ENCODE measurements around the gene SLIT3. TPM values are rescaled to one million over a fixed set of nuclear protein-coding genes. Genes with fewer than 3 reads are reported as not detected.

Gene SLIT3
- total RNA-seq, 1 experiment from 2014 or later, result not detected

- no peaks in the 10 kb centered on the region for H3K9me2 ChIP-seq (replicated peaks; ENCODE audit: insufficient read depth, low read length)
- no peak overlapping the region for H3K9ac ChIP-seq (ENCODE audit: low read length)
- no peak overlapping the region for H2AFZ ChIP-seq (ENCODE audit: low read length)
- H3K4me3 ChIP-seq (ENCODE audit: low read length), result no peak overlapping the region
- H3K79me2 ChIP-seq (ENCODE audit: low read length), result no peaks in the 10 kb centered on the region
- H3K4me2 ChIP-seq (ENCODE audit: low read depth, low read length, poor library complexity, severe bottlenecking), result no peak overlapping the region
- no peaks in the 10 kb centered on the region for H4K20me1 ChIP-seq (ENCODE audit: insufficient read depth, low read depth, low read length)
- no peak overlapping the region for H3K27ac ChIP-seq (ENCODE audit: low read length)
- H3K4me1 ChIP-seq (ENCODE audit: low read length), result peaks cover 4% of the 10 kb centered on the region
- no peaks in the 10 kb centered on the region for H3K36me3 ChIP-seq (ENCODE audit: insufficient read depth, low read length)
- peaks cover 7% of the 10 kb centered on the region; the same call in 1 of the 2 replicates for H3K9me3 ChIP-seq (ENCODE audit: low read length)
- H3K27me3 ChIP-seq (ENCODE audit: low read length), result no peaks in the 10 kb centered on the region
- no peak for DNase-seq
These were observed 58.1 kb downstream of the SLIT3 start for GRCh38 chr5:169242849-169243186.

GRCh38 chr5:169242175-169242848 lies 58.6 kb downstream of the SLIT3 start:
- H2AFZ ChIP-seq (ENCODE audit: low read length), result no peak overlapping the region
- H4K20me1 ChIP-seq (ENCODE audit: insufficient read depth, low read depth, low read length), result no peaks in the 10 kb centered on the region
- H3K4me1 ChIP-seq (ENCODE audit: low read length), result peaks cover 9% of the 10 kb centered on the region
- H3K27ac ChIP-seq (ENCODE audit: low read length), result no peak overlapping the region
- no peak for DNase-seq
- no peak overlapping the region for H3K4me3 ChIP-seq (ENCODE audit: low read length)
- no peaks in the 10 kb centered on the region for H3K79me2 ChIP-seq (ENCODE audit: low read length)
- H3K9me3 ChIP-seq (ENCODE audit: low read length), result peaks cover 7% of the 10 kb centered on the region; the same call in 1 of the 2 replicates
- no peaks in the 10 kb centered on the region for H3K9me2 ChIP-seq (replicated peaks; ENCODE audit: insufficient read depth, low read length)
- H3K27me3 ChIP-seq (ENCODE audit: low read length), result no peaks in the 10 kb centered on the region
- H3K9ac ChIP-seq (ENCODE audit: low read length), result no peak overlapping the region
- no peaks in the 10 kb centered on the region for H3K36me3 ChIP-seq (ENCODE audit: insufficient read depth, low read length)
- no peak overlapping the region for H3K4me2 ChIP-seq (ENCODE audit: low read depth, low read length, poor library complexity, severe bottlenecking)

- no peaks in the 10 kb centered on the region for H3K9me2 ChIP-seq (replicated peaks; ENCODE audit: insufficient read depth, low read length)
- H3K9me3 ChIP-seq (ENCODE audit: low read length), result no peaks in the 10 kb centered on the region
- no peak overlapping the region for H2AFZ ChIP-seq (ENCODE audit: low read length)
- no peak for DNase-seq
- H3K4me1 ChIP-seq (ENCODE audit: low read length), result no peaks in the 10 kb centered on the region
- H3K36me3 ChIP-seq (ENCODE audit: insufficient read depth, low read length), result no peaks in the 10 kb centered on the region
- H3K79me2 ChIP-seq (ENCODE audit: low read length), result no peaks in the 10 kb centered on the region
- H4K20me1 ChIP-seq (ENCODE audit: insufficient read depth, low read depth, low read length), result no peaks in the 10 kb centered on the region
- no peak overlapping the region for H3K4me3 ChIP-seq (ENCODE audit: low read length)
- no peak overlapping the region for H3K4me2 ChIP-seq (ENCODE audit: low read depth, low read length, poor library complexity, severe bottlenecking)
- no peak overlapping the region for H3K9ac ChIP-seq (ENCODE audit: low read length)
- H3K27ac ChIP-seq (ENCODE audit: low read length), result no peak overlapping the region
- no peaks in the 10 kb centered on the region for H3K27me3 ChIP-seq (ENCODE audit: low read length)
These were observed 71.5 kb downstream of the SLIT3 start for GRCh38 chr5:169229342-169229892.

GRCh38 chr5:169226895-169227294 lies 74.0 kb downstream of the SLIT3 start:
- DNase-seq, result no peak
- no peaks in the 10 kb centered on the region for H3K79me2 ChIP-seq (ENCODE audit: low read length)

GRCh38 chr5:169225830-169226356 lies 75.0 kb downstream of the SLIT3 start:
- Histone ChIP-seq H3K36me3 (ENCODE audit: insufficient read depth, low read length) (no peaks in the 10 kb centered on the region), H3K9me2 (replicated peaks; ENCODE audit: insufficient read depth, low read length) (no peaks in the 10 kb centered on the region), H3K4me2 (ENCODE audit: low read depth, low read length, poor library complexity, severe bottlenecking) (no peak overlapping the region), H3K9ac (ENCODE audit: low read length) (no peak overlapping the region), H3K4me3 (ENCODE audit: low read length) (no peak overlapping the region), H3K4me1 (ENCODE audit: low read length) (no peaks in the 10 kb centered on the region), H2AFZ (ENCODE audit: low read length) (no peak overlapping the region), H3K27ac (ENCODE audit: low read length) (no peak overlapping the region), H3K27me3 (ENCODE audit: low read length) (no peaks in the 10 kb centered on the region), H3K79me2 (ENCODE audit: low read length) (no peaks in the 10 kb centered on the region), H3K9me3 (ENCODE audit: low read length) (no peaks in the 10 kb centered on the region), H4K20me1 (ENCODE audit: insufficient read depth, low read depth, low read length) (no peaks in the 10 kb centered on the region)
- DNase-seq, result no peak

More at GRCh38 chr5:169226895-169227294, 74.0 kb downstream of the SLIT3 start:
- no peaks in the 10 kb centered on the region for H3K9me3 ChIP-seq (ENCODE audit: low read length)
- no peaks in the 10 kb centered on the region for H3K9me2 ChIP-seq (replicated peaks; ENCODE audit: insufficient read depth, low read length)
- H3K4me1 ChIP-seq (ENCODE audit: low read length), result no peaks in the 10 kb centered on the region
- no peak overlapping the region for H3K9ac ChIP-seq (ENCODE audit: low read length)
- no peaks in the 10 kb centered on the region for H3K36me3 ChIP-seq (ENCODE audit: insufficient read depth, low read length)
- no peaks in the 10 kb centered on the region for H4K20me1 ChIP-seq (ENCODE audit: insufficient read depth, low read depth, low read length)
- H3K27me3 ChIP-seq (ENCODE audit: low read length), result no peaks in the 10 kb centered on the region
- no peak overlapping the region for H3K4me3 ChIP-seq (ENCODE audit: low read length)
- H3K4me2 ChIP-seq (ENCODE audit: low read depth, low read length, poor library complexity, severe bottlenecking), result no peak overlapping the region
- no peak overlapping the region for H2AFZ ChIP-seq (ENCODE audit: low read length)
- no peak overlapping the region for H3K27ac ChIP-seq (ENCODE audit: low read length)

- H2AFZ ChIP-seq (ENCODE audit: low read length), result no peak overlapping the region
- no peak overlapping the region for H3K27ac ChIP-seq (ENCODE audit: low read length)
- H3K9me3 ChIP-seq (ENCODE audit: low read length), result no peaks in the 10 kb centered on the region
- H3K79me2 ChIP-seq (ENCODE audit: low read length), result no peaks in the 10 kb centered on the region
- no peak overlapping the region for H3K9ac ChIP-seq (ENCODE audit: low read length)
- no peaks in the 10 kb centered on the region for H3K9me2 ChIP-seq (replicated peaks; ENCODE audit: insufficient read depth, low read length)
- DNase-seq, result no peak
- H3K4me1 ChIP-seq (ENCODE audit: low read length), result no peaks in the 10 kb centered on the region
- H4K20me1 ChIP-seq (ENCODE audit: insufficient read depth, low read depth, low read length), result no peaks in the 10 kb centered on the region
- H3K4me2 ChIP-seq (ENCODE audit: low read depth, low read length, poor library complexity, severe bottlenecking), result no peak overlapping the region
- H3K36me3 ChIP-seq (ENCODE audit: insufficient read depth, low read length), result no peaks in the 10 kb centered on the region
- no peaks in the 10 kb centered on the region for H3K27me3 ChIP-seq (ENCODE audit: low read length)
- no peak overlapping the region for H3K4me3 ChIP-seq (ENCODE audit: low read length)
These were observed 77.4 kb downstream of the SLIT3 start for GRCh38 chr5:169223595-169223953.

GRCh38 chr5:169222934-169223594 lies 77.9 kb downstream of the SLIT3 start:
- Histone ChIP-seq H3K36me3 (ENCODE audit: insufficient read depth, low read length) (no peaks in the 10 kb centered on the region), H3K79me2 (ENCODE audit: low read length) (no peaks in the 10 kb centered on the region), H3K4me3 (ENCODE audit: low read length) (no peak overlapping the region), H2AFZ (ENCODE audit: low read length) (no peak overlapping the region), H3K27me3 (ENCODE audit: low read length) (no peaks in the 10 kb centered on the region; the same call in 1 of the 2 replicates), H3K27ac (ENCODE audit: low read length) (no peak overlapping the region), H3K4me2 (ENCODE audit: low read depth, low read length, poor library complexity, severe bottlenecking) (no peak overlapping the region), H4K20me1 (ENCODE audit: insufficient read depth, low read depth, low read length) (no peaks in the 10 kb centered on the region), H3K9me3 (ENCODE audit: low read length) (no peaks in the 10 kb centered on the region), H3K9me2 (replicated peaks; ENCODE audit: insufficient read depth, low read length) (no peaks in the 10 kb centered on the region), H3K9ac (ENCODE audit: low read length) (no peak overlapping the region), H3K4me1 (ENCODE audit: low read length) (no peaks in the 10 kb centered on the region)
- no peak for DNase-seq

GRCh38 chr5:169221519-169221918 lies 79.4 kb downstream of the SLIT3 start:
- no peaks in the 10 kb centered on the region for H3K4me1 ChIP-seq (ENCODE audit: low read length)
- no peaks in the 10 kb centered on the region; the same call in 1 of the 2 replicates for H3K27me3 ChIP-seq (ENCODE audit: low read length)
- no peaks in the 10 kb centered on the region for H3K36me3 ChIP-seq (ENCODE audit: insufficient read depth, low read length)
- H3K9ac ChIP-seq (ENCODE audit: low read length), result no peak overlapping the region
- no peaks in the 10 kb centered on the region for H3K9me2 ChIP-seq (replicated peaks; ENCODE audit: insufficient read depth, low read length)
- no peaks in the 10 kb centered on the region for H3K79me2 ChIP-seq (ENCODE audit: low read length)
- DNase-seq, result no peak
- no peak overlapping the region for H3K4me2 ChIP-seq (ENCODE audit: low read depth, low read length, poor library complexity, severe bottlenecking)
- no peaks in the 10 kb centered on the region for H3K9me3 ChIP-seq (ENCODE audit: low read length)
- H3K27ac ChIP-seq (ENCODE audit: low read length), result no peak overlapping the region
- no peak overlapping the region for H2AFZ ChIP-seq (ENCODE audit: low read length)
- no peak overlapping the region for H3K4me3 ChIP-seq (ENCODE audit: low read length)
- H4K20me1 ChIP-seq (ENCODE audit: insufficient read depth, low read depth, low read length), result no peaks in the 10 kb centered on the region

Data from Karpas-422 (cell line).